ENCODE results near the gene DLK1.

The DLK1 gene

GRCh38 chr14:100721568-100721967, 5.1 kb upstream of the DLK1 start:
- H3K4me3 ChIP-seq (ENCODE audit: low read depth, low read length): no peak overlapping the region
- TF ChIP-seq, protein P1, sequence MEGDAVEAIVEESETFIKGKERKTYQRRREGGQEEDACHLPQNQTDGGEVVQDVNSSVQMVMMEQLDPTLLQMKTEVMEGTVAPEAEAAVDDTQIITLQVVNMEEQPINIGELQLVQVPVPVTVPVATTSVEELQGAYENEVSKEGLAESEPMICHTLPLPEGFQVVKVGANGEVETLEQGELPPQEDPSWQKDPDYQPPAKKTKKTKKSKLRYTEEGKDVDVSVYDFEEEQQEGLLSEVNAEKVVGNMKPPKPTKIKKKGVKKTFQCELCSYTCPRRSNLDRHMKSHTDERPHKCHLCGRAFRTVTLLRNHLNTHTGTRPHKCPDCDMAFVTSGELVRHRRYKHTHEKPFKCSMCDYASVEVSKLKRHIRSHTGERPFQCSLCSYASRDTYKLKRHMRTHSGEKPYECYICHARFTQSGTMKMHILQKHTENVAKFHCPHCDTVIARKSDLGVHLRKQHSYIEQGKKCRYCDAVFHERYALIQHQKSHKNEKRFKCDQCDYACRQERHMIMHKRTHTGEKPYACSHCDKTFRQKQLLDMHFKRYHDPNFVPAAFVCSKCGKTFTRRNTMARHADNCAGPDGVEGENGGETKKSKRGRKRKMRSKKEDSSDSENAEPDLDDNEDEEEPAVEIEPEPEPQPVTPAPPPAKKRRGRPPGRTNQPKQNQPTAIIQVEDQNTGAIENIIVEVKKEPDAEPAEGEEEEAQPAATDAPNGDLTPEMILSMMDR (conservative IDR thresholded peaks at IDR 0.05; ENCODE audit: low read depth, low read length): no peak

DNA sequence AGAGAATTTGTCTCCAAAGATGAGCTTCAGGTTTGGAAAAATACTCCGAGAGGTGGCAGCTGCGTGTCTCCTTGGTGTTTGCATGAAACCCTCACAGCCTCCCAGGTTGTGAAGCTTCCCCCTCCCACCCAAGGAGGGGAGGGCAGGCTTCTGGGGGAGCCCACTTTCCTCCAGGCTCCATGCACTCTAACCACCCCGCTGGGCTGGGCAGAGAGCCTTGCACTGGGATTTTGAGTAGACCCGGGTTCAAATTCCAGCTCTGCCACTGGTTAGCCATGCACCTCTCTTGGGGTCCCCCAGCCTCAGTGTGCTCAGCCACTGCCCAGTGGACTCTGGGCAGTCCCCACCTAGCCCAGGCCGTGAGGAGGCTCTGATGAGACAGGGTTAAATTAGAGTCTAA, 4.3 kb upstream of the DLK1 start:
- TF ChIP-seq, protein P1 (conservative IDR thresholded peaks at IDR 0.05; ENCODE audit: low read depth, low read length): no peak
- H3K4me3 ChIP-seq (ENCODE audit: low read depth, low read length): no peak overlapping the region
- no peak for DNase-seq (ENCODE audit: low read depth)

More at GRCh38 chr14:100721568-100721967, 5.1 kb upstream of the DLK1 start:
- DNase-seq (ENCODE audit: low read depth): no peak

GRCh38 chr14:100723135-100723829, 3.4 kb upstream of the DLK1 start:
- no peak for DNase-seq (ENCODE audit: low read depth)
- TF ChIP-seq, protein P1 (conservative IDR thresholded peaks at IDR 0.05; ENCODE audit: low read depth, low read length): no peak
- no peak overlapping the region for H3K4me3 ChIP-seq (ENCODE audit: low read depth, low read length)

DNA sequence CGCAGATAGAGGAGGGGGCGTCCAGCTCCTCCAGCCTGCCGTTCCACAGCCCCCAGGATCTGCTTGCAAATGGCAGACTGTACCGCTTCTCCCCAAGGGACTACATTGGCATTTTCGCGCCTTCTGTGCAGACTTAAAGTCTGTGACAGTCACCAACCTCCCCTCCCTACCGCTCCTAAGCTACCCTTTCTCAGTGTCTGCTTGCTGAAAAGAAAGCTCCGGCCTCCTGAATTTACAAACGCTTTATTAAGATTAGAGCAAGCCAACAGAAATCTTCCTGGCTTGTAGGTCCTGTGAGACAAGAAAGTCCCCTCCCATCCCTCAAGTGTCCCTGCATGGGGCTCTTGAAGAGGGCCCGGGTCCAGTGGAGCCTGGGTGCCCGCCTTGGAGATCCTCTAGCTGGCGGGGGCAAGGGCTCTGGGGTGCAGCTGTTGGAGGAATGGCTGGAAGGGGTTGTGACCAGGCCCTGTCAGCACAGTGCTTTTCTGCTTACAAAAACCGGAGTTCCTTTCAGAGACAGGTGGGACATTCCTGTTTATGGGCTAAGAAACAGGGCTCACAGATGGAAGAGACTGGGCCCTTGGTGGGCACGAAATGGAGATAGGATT, 2.8 kb upstream of the DLK1 start:
- DNase-seq (ENCODE audit: low read depth): no peak
- TF ChIP-seq, protein P1 (conservative IDR thresholded peaks at IDR 0.05; ENCODE audit: low read depth, low read length): no peak
- H3K4me3 ChIP-seq (ENCODE audit: low read depth, low read length): no peak overlapping the region

DNA sequence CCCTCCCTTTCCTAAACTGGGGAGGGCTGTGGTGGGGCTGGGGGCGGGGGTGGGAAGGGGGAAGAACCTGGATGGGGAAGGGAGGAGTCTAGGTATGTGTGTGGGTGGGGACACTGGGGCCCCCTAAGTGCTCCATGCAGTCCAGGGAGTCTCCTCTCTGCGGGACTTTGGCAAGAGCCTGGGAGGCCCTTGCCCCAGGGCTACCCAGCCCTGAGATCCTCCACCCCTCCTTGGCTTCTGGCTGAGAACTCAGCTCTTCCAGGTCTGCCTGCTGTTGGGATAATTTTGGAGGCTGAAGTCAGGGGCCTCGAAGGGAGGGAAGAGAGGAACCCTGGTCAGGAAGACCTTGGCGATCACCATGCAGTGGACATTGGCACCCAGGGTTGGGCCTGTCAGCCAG, 2.2 kb upstream of the DLK1 start:
- DNase-seq (ENCODE audit: low read depth): no peak
- H3K4me3 ChIP-seq (ENCODE audit: low read depth, low read length): no peak overlapping the region
- TF ChIP-seq, protein P1 (conservative IDR thresholded peaks at IDR 0.05; ENCODE audit: low read depth, low read length): no peak

DNA sequence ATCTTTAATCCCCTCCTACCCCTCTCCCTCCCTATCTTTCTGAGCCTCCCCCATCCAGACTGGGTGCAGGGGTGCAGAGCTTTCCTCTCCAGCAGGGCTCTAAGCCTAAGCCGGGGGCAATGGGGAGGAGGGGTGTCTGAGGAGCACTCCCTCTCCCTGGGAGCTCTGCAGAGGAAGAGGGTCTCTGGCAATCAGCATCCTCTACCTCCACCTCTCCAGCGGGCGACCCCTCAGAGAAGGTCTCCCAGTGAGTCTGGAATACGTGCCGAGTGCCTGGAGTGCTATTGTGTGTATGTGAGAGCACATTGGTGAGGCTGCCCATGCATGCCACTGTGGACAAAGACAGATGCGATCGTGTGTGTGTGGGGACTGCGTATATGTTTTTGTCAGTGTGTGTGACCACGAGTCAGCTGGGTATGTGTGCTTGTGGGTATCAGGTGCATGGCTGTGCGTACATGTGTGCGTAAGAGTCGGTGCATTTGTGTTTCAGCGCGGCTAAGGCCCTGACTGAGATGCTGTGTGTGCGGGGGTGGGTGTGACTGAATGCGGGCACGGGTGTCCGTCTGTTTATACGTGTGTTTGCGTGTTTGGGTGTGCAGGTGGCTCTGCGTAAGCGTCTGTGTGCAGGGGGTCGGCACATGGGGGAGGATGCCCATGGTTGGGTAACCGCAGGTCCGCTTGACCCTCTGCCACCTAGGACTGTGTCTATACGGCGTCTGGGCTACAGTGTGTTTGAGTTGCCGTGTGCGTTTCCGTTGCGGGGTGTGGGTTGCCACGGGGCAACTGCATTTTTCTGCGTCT, 905 bp upstream of the DLK1 start:
- no peak overlapping the region for H3K4me3 ChIP-seq (ENCODE audit: low read depth, low read length)
- TF ChIP-seq, protein P1 (conservative IDR thresholded peaks at IDR 0.05; ENCODE audit: low read depth, low read length): no peak
- no peak for DNase-seq (ENCODE audit: low read depth)

Measured in choroid plexus epithelial cell (primary cell).